HepG2 (cell line): ENCODE measurements around the gene IL27RA. TPM values are rescaled to one million over a fixed set of nuclear protein-coding genes. Genes with fewer than 3 reads are reported as not detected.

Experiments used
- ATF1 ChIP-seq: IDR thresholded peaks from 2 replicates; pipeline ENCODE4 v1.6.1; 2016; ENCODE audit warnings: mild to moderate bottlenecking, control low read depth
- ATF2 ChIP-seq: sonication (generic); formaldehyde crosslinking; IDR thresholded peaks from 2 replicates; pipeline ENCODE4 v1.4.0; 2020; ENCODE audit warnings: missing genetic modification reagents
- CENPX ChIP-seq: sonication (generic); formaldehyde crosslinking; IDR thresholded peaks from 2 replicates; pipeline ENCODE4 v1.9.0; 2021; ENCODE audit warnings: mild to moderate bottlenecking, missing genetic modification reagents, moderate library complexity
- ELF4 ChIP-seq: sonication (generic); formaldehyde crosslinking; IDR thresholded peaks from 2 replicates; pipeline ENCODE4 v1.5.0; 2020; ENCODE audit warnings: missing genetic modification reagents, mild to moderate bottlenecking, moderate library complexity, borderline replicate concordance
- KLF11 ChIP-seq: IDR thresholded peaks from 2 replicates; pipeline ENCODE4 v1.6.1; 2016; ENCODE audit warnings: missing compliant biosample characterization
- KLF13 ChIP-seq: sonication (generic); formaldehyde crosslinking; IDR thresholded peaks from 2 replicates; pipeline ENCODE4 v1.4.0; 2020; ENCODE audit warnings: mild to moderate bottlenecking, missing genetic modification reagents
- KLF9 ChIP-seq: IDR thresholded peaks from 2 replicates; pipeline ENCODE4 v1.6.1; 2016; ENCODE audit warnings: low read depth
- MATR3 ChIP-seq: sonication (generic); formaldehyde crosslinking; IDR thresholded peaks from 2 replicates; pipeline ENCODE4 v1.4.0; 2020; ENCODE audit warnings: missing genetic modification reagents
- NBN ChIP-seq: fragments of 450-650 bp; conservative IDR thresholded peaks from 2 replicates; pipeline ENCODE4 v1.6.1; 2017
- PITX1 ChIP-seq: sonication (generic); formaldehyde crosslinking; IDR thresholded peaks from 2 replicates; pipeline ENCODE4 v1.5.1; 2020; ENCODE audit warnings: mild to moderate bottlenecking, missing genetic modification reagents
- RFXANK ChIP-seq: IDR thresholded peaks from 2 replicates; pipeline ENCODE4 v1.6.1; 2016
- TRIM24 ChIP-seq: sonication (generic); formaldehyde crosslinking; IDR thresholded peaks from 2 replicates; pipeline ENCODE4 v1.8.0; 2022; ENCODE audit warnings: mild to moderate bottlenecking, missing genetic modification reagents
- ZNF138 ChIP-seq: sonication (generic); formaldehyde crosslinking; IDR thresholded peaks from 2 replicates; pipeline ENCODE4 v1.5.0; 2020; ENCODE audit warnings: mild to moderate bottlenecking, low read depth, missing genetic modification reagents
- ZNF20 ChIP-seq: sonication (generic); formaldehyde crosslinking; IDR thresholded peaks from 2 replicates; pipeline ENCODE4 v1.4.0; 2020; ENCODE audit warnings: mild to moderate bottlenecking, moderate library complexity, missing genetic modification reagents
- ZNF510 ChIP-seq: sonication (generic); formaldehyde crosslinking; IDR thresholded peaks from 2 replicates; pipeline ENCODE4 v1.4.0; 2020; ENCODE audit warnings: low read depth, mild to moderate bottlenecking, missing genetic modification reagents
- ZNF629 ChIP-seq: sonication (generic); formaldehyde crosslinking; conservative IDR thresholded peaks from 2 replicates; pipeline ENCODE4 v1.5.0; 2020; ENCODE audit warnings: missing genetic modification reagents
- ZNF749 ChIP-seq: sonication (generic); formaldehyde crosslinking; IDR thresholded peaks from 2 replicates; pipeline ENCODE4 v1.8.0; 2022; ENCODE audit warnings: mild to moderate bottlenecking, missing genetic modification reagents, moderate library complexity, borderline replicate concordance
- ZNF776 ChIP-seq: sonication (generic); formaldehyde crosslinking; IDR thresholded peaks from 2 replicates; pipeline ENCODE4 v1.4.0; 2020; ENCODE audit warnings: mild to moderate bottlenecking, missing genetic modification reagents
- ZSCAN20 ChIP-seq: sonication (generic); formaldehyde crosslinking; IDR thresholded peaks from 2 replicates; pipeline ENCODE4 v1.4.0; 2020; ENCODE audit warnings: missing genetic modification reagents, mild to moderate bottlenecking, borderline replicate concordance
- polyA plus RNA-seq, 8 experiments: library from polyadenylated mRNA; depleted of rRNA in 3 of 8; stranded (reverse) in 7 of 8; unstranded in 1 of 8; fragments of >200 nt; fragmentation: Illumina TruSeq in 4 of 8; extraction: Trizol in 4 of 8; gene quantifications; 2 replicates each; pipeline versions ENCODE4 v1.2.1 to v1.2.3, GENCODE V29; 2011 to 2016; ENCODE audit warnings: low read depth in 4 of 8, missing spikeins in 1 of 8, mixed read lengths in 1 of 8; ENCODE audit not compliant: insufficient read depth in 1 of 8
- total RNA-seq, 5 experiments: library from RNA; depleted of rRNA; stranded (reverse); fragments of >200 nt; fragmentation: Illumina TruSeq; extraction: Trizol; gene quantifications; 2 replicates each; pipeline ENCODE4 v1.2.3, GENCODE V29; 2016; ENCODE audit warnings: low read depth in 1 of 5
- TF ChIP-seq, protein P1 (sequence below): sonication (generic); formaldehyde crosslinking; IDR thresholded peaks from 2 replicates; pipeline ENCODE4 v1.8.0; 2022; ENCODE audit warnings: missing genetic modification reagents, mild to moderate bottlenecking, borderline replicate concordance
- TF ChIP-seq, protein P2 (sequence below): sonication (generic); formaldehyde crosslinking; IDR thresholded peaks from 2 replicates; pipeline ENCODE4 v1.9.0; 2021; ENCODE audit warnings: missing genetic modification reagents, mild to moderate bottlenecking, borderline replicate concordance
- TF ChIP-seq, protein P3 (sequence below): sonication (generic); formaldehyde crosslinking; IDR thresholded peaks from 2 replicates; pipeline ENCODE4 v1.8.0; 2022; ENCODE audit warnings: missing genetic modification reagents, mild to moderate bottlenecking, moderate library complexity, borderline replicate concordance

IL27RA gene
- total and polyA plus RNA-seq, 2 of the 13 experiments (the other 11 are each of a cell fraction or from before 2014, with no cell fraction given): 3.5 to 8.1 TPM

DNA sequence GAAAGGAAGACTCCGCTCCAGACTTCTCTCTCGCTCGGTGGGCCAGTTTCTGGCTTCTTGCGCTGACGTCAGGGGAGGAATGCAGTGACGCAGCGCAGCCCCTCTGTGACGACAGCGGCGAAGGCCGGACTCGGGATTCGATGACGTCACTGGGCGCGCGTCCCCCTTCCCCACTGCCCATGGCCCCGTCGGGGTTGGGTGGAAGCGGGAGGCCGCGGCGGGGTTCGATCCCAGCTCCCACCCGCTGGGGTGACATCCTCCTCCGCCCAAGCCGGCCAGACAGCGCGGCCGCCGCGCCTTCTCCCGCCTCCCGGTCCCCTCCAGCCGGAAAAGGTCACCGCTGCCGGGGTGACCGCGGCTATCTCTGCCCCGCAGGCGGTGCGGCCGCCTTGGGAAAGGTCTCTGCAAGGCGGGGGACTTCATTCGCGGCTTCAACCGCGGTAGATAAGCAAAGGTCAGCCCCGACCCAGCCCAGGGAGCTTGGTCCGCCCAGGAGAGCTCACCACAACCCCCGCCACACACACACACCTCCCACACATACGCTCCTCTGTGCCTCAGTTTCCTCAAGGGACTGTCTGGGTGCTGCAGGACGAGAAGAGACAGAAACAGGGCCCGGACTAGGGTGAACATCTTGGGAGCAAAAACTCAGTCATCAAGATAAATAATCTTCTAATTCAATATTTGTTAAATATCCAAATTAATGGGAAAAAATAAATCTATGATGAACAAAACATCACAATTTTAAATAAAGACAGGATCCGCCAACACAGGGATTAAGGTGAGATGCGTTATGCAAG lies 24.6 kb upstream of the IL27RA start (continued):
- 0 out of 2 replicates have a peak, but pooled peaks have one; percentile 44 for TF ChIP-seq ZNF749 (CRISPR knock-in tag)
- TF ChIP-seq, protein P1, sequence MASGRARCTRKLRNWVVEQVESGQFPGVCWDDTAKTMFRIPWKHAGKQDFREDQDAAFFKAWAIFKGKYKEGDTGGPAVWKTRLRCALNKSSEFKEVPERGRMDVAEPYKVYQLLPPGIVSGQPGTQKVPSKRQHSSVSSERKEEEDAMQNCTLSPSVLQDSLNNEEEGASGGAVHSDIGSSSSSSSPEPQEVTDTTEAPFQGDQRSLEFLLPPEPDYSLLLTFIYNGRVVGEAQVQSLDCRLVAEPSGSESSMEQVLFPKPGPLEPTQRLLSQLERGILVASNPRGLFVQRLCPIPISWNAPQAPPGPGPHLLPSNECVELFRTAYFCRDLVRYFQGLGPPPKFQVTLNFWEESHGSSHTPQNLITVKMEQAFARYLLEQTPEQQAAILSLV (CRISPR knock-in tag): peak; percentile 89; the same call in 1 of the 2 replicates
- TF ChIP-seq ATF2 (CRISPR knock-in tag): peak; percentile 100
- 0 out of 2 replicates have a peak, but pooled peaks have one; percentile 37 for TF ChIP-seq MATR3 (CRISPR knock-in tag)
- TF ChIP-seq ZNF20 (CRISPR knock-in tag): no peak
- no peak; the same call in 1 of the 2 replicates for TF ChIP-seq KLF11 (CRISPR knock-in tag)
- no peak for TF ChIP-seq ZNF510 (CRISPR knock-in tag)
- 0 out of 2 replicates have a peak, but pooled peaks have one; percentile 44 for TF ChIP-seq ZNF776
- TF ChIP-seq ZNF138: peak; percentile 86
- TF ChIP-seq, protein P2, sequence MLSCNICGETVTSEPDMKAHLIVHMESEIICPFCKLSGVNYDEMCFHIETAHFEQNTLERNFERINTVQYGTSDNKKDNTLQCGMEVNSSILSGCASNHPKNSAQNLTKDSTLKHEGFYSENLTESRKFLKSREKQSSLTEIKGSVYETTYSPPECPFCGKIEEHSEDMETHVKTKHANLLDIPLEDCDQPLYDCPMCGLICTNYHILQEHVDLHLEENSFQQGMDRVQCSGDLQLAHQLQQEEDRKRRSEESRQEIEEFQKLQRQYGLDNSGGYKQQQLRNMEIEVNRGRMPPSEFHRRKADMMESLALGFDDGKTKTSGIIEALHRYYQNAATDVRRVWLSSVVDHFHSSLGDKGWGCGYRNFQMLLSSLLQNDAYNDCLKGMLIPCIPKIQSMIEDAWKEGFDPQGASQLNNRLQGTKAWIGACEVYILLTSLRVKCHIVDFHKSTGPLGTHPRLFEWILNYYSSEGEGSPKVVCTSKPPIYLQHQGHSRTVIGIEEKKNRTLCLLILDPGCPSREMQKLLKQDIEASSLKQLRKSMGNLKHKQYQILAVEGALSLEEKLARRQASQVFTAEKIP (CRISPR knock-in tag): no peak
- no peak for TF ChIP-seq KLF9 (CRISPR knock-in tag)
- TF ChIP-seq TRIM24 (CRISPR knock-in tag): no peak
- 0 out of 2 replicates have a peak, but pooled peaks have one; percentile 66 for TF ChIP-seq KLF13 (CRISPR knock-in tag)
- TF ChIP-seq NBN: no peak
- 0 out of 2 replicates have a peak, but pooled peaks have one; percentile 13 for TF ChIP-seq ZNF629 (CRISPR knock-in tag)
- TF ChIP-seq ZSCAN20 (CRISPR knock-in tag): peak; percentile 60
- peak; percentile 96; the same call in 1 of the 2 replicates for TF ChIP-seq ATF1
- no peak for TF ChIP-seq CENPX
- no peak for TF ChIP-seq ELF4 (CRISPR knock-in tag)
- TF ChIP-seq RFXANK (CRISPR knock-in tag): 0 out of 2 replicates have a peak, but pooled peaks have one; percentile 60
- TF ChIP-seq, protein P3, sequence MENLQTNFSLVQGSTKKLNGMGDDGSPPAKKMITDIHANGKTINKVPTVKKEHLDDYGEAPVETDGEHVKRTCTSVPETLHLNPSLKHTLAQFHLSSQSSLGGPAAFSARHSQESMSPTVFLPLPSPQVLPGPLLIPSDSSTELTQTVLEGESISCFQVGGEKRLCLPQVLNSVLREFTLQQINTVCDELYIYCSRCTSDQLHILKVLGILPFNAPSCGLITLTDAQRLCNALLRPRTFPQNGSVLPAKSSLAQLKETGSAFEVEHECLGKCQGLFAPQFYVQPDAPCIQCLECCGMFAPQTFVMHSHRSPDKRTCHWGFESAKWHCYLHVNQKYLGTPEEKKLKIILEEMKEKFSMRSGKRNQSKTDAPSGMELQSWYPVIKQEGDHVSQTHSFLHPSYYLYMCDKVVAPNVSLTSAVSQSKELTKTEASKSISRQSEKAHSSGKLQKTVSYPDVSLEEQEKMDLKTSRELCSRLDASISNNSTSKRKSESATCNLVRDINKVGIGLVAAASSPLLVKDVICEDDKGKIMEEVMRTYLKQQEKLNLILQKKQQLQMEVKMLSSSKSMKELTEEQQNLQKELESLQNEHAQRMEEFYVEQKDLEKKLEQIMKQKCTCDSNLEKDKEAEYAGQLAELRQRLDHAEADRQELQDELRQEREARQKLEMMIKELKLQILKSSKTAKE (CRISPR knock-in tag): no peak
- peak; percentile 41; the same call in 1 of the 2 replicates for TF ChIP-seq PITX1 (CRISPR knock-in tag)
